ENCODE results near the gene PCIF1.

PCIF1 gene

DNA sequence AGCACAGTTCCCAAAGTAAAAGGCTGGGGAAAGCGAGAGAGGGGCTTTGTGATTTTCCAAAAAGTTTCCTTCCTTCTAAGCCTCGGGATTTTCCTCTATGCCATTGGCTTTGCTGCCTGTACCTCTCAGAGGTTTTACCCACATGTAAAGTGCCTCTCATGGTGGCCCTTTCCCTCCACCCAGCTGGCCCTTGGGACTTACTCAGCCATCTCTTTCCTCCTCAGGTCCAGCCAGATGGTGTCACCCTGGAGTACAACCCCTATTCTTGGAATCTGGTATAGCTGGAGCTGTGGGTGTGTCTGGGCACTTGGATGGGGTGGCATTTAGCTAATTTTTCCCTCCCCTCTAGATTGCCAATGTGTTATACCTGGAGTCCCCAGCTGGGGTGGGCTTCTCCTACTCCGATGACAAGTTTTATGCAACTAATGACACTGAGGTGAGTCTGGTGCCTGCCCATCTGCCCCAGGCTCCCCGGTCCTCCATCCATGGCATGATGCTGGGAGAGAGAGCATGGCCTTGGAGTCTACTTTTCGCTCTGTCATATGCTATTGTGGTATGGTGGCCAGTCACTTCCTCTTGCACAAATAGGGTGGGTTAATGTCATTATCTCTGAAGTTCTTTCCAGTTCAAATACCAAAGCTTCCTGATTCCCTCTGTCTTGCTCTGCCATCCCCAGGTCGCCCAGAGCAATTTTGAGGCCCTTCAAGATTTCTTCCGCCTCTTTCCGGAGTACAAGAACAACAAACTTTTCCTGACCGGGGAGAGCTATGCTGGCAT, 42.2 kb upstream of the PCIF1 start:
- Histone ChIP-seq H3K4me1 (ENCODE audit: control insufficient read depth, low read length) (peaks cover 23% of the 10 kb centered on the region), H3K9me2 (replicated peaks; ENCODE audit: control insufficient read depth, low read length) (no peaks in the 10 kb centered on the region), H3K4me2 (ENCODE audit: low read length) (peak overlapping the region; percentile 82), H4K20me1 (ENCODE audit: control insufficient read depth, insufficient read depth, low read depth, low read length) (no peaks in the 10 kb centered on the region), H3K4me3 (ENCODE audit: low read length) (peak overlapping the region; percentile 83), H3K27me3 (ENCODE audit: control insufficient read depth, low read length) (no peaks in the 10 kb centered on the region), H3F3A (ENCODE audit: control insufficient read depth, insufficient read depth) (no peaks in the 10 kb centered on the region), H3K27ac (ENCODE audit: low read depth, low read length) (no peak overlapping the region), H3K79me2 (ENCODE audit: control insufficient read depth, low read length) (no peaks in the 10 kb centered on the region), H3K36me3 (ENCODE audit: control insufficient read depth, low read length) (no peaks in the 10 kb centered on the region), H3K9me3 (ENCODE audit: control insufficient read depth, insufficient read depth, low read length) (no peaks in the 10 kb centered on the region)
- TF ChIP-seq, protein P1, sequence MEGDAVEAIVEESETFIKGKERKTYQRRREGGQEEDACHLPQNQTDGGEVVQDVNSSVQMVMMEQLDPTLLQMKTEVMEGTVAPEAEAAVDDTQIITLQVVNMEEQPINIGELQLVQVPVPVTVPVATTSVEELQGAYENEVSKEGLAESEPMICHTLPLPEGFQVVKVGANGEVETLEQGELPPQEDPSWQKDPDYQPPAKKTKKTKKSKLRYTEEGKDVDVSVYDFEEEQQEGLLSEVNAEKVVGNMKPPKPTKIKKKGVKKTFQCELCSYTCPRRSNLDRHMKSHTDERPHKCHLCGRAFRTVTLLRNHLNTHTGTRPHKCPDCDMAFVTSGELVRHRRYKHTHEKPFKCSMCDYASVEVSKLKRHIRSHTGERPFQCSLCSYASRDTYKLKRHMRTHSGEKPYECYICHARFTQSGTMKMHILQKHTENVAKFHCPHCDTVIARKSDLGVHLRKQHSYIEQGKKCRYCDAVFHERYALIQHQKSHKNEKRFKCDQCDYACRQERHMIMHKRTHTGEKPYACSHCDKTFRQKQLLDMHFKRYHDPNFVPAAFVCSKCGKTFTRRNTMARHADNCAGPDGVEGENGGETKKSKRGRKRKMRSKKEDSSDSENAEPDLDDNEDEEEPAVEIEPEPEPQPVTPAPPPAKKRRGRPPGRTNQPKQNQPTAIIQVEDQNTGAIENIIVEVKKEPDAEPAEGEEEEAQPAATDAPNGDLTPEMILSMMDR (IDR thresholded peaks at IDR 0.05; ENCODE audit: low read depth, low read length, poor library complexity, severe bottlenecking) = no peak

DNA sequence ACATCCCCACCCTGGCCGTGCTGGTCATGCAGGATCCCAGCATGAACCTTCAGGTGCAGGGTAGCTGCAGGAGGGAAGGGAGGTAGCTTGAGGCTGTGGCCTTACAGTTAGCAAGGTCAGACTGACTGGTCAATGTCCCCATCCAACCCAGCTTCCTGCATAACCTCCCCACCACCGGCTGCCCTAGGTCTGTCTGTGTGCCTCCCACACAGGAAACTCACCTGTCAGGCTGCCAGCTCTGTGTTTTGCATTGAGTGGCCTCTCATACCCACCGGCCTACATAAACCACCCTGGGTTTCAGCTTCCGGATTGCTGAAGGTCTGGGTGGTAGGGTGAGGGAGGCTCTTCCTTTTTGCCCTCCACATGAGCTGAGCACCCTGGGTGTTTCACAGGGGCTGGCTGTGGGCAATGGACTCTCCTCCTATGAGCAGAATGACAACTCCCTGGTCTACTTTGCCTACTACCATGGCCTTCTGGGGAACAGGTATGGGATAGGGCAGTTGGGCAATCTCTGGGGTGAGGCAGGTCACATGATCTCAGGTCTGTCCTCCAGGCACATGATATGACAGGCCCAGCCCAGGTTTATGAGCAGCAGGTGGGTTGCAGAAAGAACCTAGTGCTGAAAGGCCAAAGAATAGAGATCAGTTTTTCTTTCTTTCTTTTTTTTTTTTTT, 41.5 kb upstream of the PCIF1 start:
- Histone ChIP-seq H3K27me3 (ENCODE audit: control insufficient read depth, low read length) (no peaks in the 10 kb centered on the region), H3K9me3 (ENCODE audit: control insufficient read depth, insufficient read depth, low read length) (no peaks in the 10 kb centered on the region), H3K4me2 (ENCODE audit: low read length) (no peak overlapping the region), H3K36me3 (ENCODE audit: control insufficient read depth, low read length) (no peaks in the 10 kb centered on the region), H3K79me2 (ENCODE audit: control insufficient read depth, low read length) (no peaks in the 10 kb centered on the region), H4K20me1 (ENCODE audit: control insufficient read depth, insufficient read depth, low read depth, low read length) (no peaks in the 10 kb centered on the region), H3K9me2 (replicated peaks; ENCODE audit: control insufficient read depth, low read length) (no peaks in the 10 kb centered on the region), H3K4me1 (ENCODE audit: control insufficient read depth, low read length) (peaks cover 23% of the 10 kb centered on the region), H3F3A (ENCODE audit: control insufficient read depth, insufficient read depth) (no peaks in the 10 kb centered on the region), H3K4me3 (ENCODE audit: low read length) (no peak overlapping the region), H3K27ac (ENCODE audit: low read depth, low read length) (no peak overlapping the region)
- TF ChIP-seq, protein P1 (IDR thresholded peaks at IDR 0.05; ENCODE audit: low read depth, low read length, poor library complexity, severe bottlenecking) = no peak

DNA sequence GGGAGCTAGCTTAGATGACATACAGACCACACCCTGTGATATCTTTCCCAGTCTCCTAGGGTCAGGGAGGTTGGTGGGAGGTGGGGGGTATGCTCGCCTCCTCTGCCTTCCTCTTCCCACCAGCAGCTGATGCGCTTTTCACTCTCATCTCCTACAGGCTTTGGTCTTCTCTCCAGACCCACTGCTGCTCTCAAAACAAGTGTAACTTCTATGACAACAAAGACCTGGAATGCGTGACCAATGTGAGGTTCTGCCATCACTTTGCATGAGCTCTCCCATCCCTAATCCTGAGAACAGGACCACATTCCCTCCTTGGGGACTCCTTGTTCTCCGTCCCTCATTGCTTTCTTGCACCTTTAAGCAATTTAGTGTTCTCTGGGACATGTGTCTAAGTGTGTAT, 40.7 kb upstream of the PCIF1 start:
- no peaks in the 10 kb centered on the region for H3F3A ChIP-seq (ENCODE audit: control insufficient read depth, insufficient read depth)
- peaks cover 23% of the 10 kb centered on the region for H3K4me1 ChIP-seq (ENCODE audit: control insufficient read depth, low read length)
- TF ChIP-seq, protein P1 (IDR thresholded peaks at IDR 0.05; ENCODE audit: low read depth, low read length, poor library complexity, severe bottlenecking) = no peak
- TF ChIP-seq EZH2phosphoT487 (IDR thresholded peaks at IDR 0.05; ENCODE audit: borderline replicate concordance, low read length) = no peak
- no peak overlapping the region for H3K27ac ChIP-seq (ENCODE audit: low read depth, low read length)
- H3K9me2 ChIP-seq (replicated peaks; ENCODE audit: control insufficient read depth, low read length) = no peaks in the 10 kb centered on the region
- no peaks in the 10 kb centered on the region for H3K36me3 ChIP-seq (ENCODE audit: control insufficient read depth, low read length)
- no peak overlapping the region for H3K4me2 ChIP-seq (ENCODE audit: low read length)
- no peaks in the 10 kb centered on the region for H3K9me3 ChIP-seq (ENCODE audit: control insufficient read depth, insufficient read depth, low read length)
- H4K20me1 ChIP-seq (ENCODE audit: control insufficient read depth, insufficient read depth, low read depth, low read length) = no peaks in the 10 kb centered on the region
- H3K4me3 ChIP-seq (ENCODE audit: low read length) = no peak overlapping the region
- no peaks in the 10 kb centered on the region for H3K79me2 ChIP-seq (ENCODE audit: control insufficient read depth, low read length)
- H3K27me3 ChIP-seq (ENCODE audit: control insufficient read depth, low read length) = no peaks in the 10 kb centered on the region
